ENCODE data around the gene PFDN4. TPM values are rescaled to one million over a fixed set of nuclear protein-coding genes. Genes with fewer than 3 reads are reported as not detected.

Gene PFDN4, protein sequence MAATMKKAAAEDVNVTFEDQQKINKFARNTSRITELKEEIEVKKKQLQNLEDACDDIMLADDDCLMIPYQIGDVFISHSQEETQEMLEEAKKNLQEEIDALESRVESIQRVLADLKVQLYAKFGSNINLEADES
- total RNA-seq, result 10 to 100 TPM; 48.9 to 49.1 TPM

DNA sequence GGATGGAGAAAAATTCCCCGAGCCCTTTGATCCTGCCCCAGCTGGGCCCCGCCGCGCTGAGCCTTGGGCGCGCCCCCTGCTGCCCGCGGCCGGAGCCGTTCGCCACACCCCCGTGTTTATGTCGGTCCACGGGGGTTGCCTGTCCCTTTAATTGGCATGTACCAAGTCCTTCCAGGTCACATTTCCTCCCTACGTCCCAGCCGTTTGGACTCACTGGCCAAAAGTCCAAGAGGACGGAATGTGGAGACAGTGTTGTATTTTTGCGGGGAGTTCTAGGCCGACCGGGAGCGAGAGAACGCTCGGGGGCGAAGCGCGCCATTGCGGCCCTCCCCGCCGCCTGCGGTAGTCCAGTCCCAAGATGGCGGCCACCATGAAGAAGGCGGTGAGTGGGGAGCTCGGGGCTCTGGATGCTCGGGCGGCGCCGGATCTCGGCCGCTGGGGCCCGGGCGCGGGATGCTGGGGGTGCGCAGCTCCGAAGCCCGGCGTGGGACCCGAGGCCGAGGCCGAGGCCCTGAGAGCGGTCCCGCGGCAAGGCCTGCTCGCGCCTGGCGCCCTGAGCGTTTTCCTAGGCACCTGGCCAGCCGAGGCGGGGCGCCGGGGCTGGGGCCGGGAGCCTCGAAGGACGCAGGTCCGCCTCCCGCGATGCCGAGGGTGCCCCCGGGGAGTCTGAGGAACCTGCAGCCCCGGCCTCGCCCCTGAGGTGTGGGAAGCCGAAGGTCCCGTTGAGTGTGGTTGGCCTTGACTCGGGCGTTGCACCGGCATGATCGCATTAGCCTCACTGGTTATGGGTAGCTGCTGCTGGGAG is at the start of gene PFDN4:
Gene PFDN4, plus strand, starts transcription at position 345 of the 805 bp plus-strand sequence. Its CDS starts 14 bp downstream, at position 359.
- no peaks in the 10 kb centered on the region for H3K9me3 Mint-ChIP-seq
- peak within 1 kb of the TSS; percentile 93 to 97 for H3K4me3 Mint-ChIP-seq
- ATAC-seq (replicated peaks in 1 of 2), result peak; percentile 92 to 94
- H3K4me1 Mint-ChIP-seq (ENCODE audit: low read depth), result peaks cover 48% of the 10 kb centered on the region
- no peaks in the 10 kb centered on the region for H3K27me3 Mint-ChIP-seq (ENCODE audit: low read depth)
- H3K36me3 Mint-ChIP-seq (ENCODE audit: insufficient read depth in 2 of 2), result no peaks in the 10 kb centered on the region
- peak within 1 kb of the TSS; percentile 100 for H3K27ac Mint-ChIP-seq
- peak; percentile 85 to 88 for DNase-seq

DNA sequence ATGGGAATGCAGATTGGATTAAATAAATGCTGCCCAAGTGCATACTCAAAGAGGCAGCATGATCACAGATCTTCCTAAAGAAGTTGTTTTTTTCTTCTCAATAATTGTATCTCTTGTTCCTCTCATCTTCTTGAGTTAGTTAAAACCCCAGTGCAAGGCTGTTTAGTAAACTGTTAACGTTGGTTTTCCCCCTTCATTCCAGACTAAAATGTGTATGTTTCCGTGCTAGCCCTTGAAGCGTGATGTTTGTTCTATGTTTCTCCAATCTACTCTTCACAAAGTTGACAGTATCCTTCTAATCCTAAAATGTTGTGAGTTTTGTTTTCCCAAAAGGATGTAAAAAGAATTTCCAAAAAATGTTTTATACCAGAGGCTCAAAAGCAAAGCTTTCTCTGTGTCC is 49.7 kb upstream of the PFDN4 start:
- Mint-ChIP-seq H3K27me3 (ENCODE audit: low read depth) (peaks cover 21% of the 10 kb centered on the region), H3K9me3 (no peaks in the 10 kb centered on the region), H3K27ac (no peak overlapping the region), H3K36me3 (ENCODE audit: insufficient read depth in 2 of 2) (no peaks in the 10 kb centered on the region), H3K4me1 (ENCODE audit: low read depth) (no peaks in the 10 kb centered on the region), H3K4me3 (no peak overlapping the region)
- no peak for ATAC-seq (replicated peaks in 1 of 2)
- DNase-seq, result no peak

DNA sequence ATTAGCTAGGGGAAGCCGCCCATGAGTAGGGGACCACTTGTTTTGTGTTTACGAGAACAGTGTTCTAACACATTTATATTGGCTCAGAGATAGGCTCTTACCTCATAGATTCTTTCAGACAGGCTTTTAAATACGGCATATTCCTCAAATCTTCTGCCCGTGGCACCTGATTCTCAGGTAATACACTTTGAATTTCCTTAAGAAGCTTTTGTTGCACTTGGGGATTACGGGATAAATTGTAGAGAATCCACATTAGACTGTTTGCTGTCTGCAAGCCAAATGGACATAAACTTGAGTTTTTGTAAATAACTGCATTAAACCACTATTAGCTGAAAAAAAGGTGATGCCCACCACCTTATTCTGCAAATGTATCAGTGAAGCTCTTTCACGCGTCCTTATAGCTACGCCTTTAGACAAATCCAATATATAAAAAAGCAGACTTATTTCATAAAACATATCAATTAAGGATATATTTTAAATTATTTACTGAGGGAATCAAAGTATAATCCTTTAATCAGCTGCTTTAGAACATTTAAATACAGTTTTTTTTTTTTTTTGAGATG is 49.0 kb upstream of the PFDN4 start:
- H3K4me1 Mint-ChIP-seq (ENCODE audit: low read depth), result no peaks in the 10 kb centered on the region
- no peak for ATAC-seq (replicated peaks in 1 of 2)
- H3K4me3 Mint-ChIP-seq, result no peak overlapping the region
- H3K27ac Mint-ChIP-seq, result no peak overlapping the region
- H3K27me3 Mint-ChIP-seq (ENCODE audit: low read depth), result peaks cover 21% of the 10 kb centered on the region
- no peak for DNase-seq
- H3K36me3 Mint-ChIP-seq (ENCODE audit: insufficient read depth in 2 of 2), result no peaks in the 10 kb centered on the region
- no peaks in the 10 kb centered on the region for H3K9me3 Mint-ChIP-seq

GRCh38 chr20:54160065-54161007 is 47.6 kb upstream of the PFDN4 start:
- no peaks in the 10 kb centered on the region for H3K9me3 Mint-ChIP-seq
- ATAC-seq (replicated peaks in 1 of 2) (no peak), DNase-seq (no peak)
- H3K4me1 Mint-ChIP-seq (ENCODE audit: low read depth), result no peaks in the 10 kb centered on the region
- no peak overlapping the region for H3K27ac Mint-ChIP-seq
- H3K36me3 Mint-ChIP-seq (ENCODE audit: insufficient read depth in 2 of 2), result no peaks in the 10 kb centered on the region
- H3K27me3 Mint-ChIP-seq (ENCODE audit: low read depth), result peaks cover 21% of the 10 kb centered on the region
- H3K4me3 Mint-ChIP-seq, result no peak overlapping the region

GRCh38 chr20:54161008-54161820 is 46.7 kb upstream of the PFDN4 start:
- no peaks in the 10 kb centered on the region for H3K4me1 Mint-ChIP-seq (ENCODE audit: low read depth)
- no peaks in the 10 kb centered on the region for H3K36me3 Mint-ChIP-seq (ENCODE audit: insufficient read depth in 2 of 2)
- H3K27ac Mint-ChIP-seq, result no peak overlapping the region
- H3K4me3 Mint-ChIP-seq, result no peak overlapping the region
- DNase-seq (no peak), ATAC-seq (replicated peaks in 1 of 2) (no peak)
- H3K9me3 Mint-ChIP-seq, result no peaks in the 10 kb centered on the region
- H3K27me3 Mint-ChIP-seq (ENCODE audit: low read depth), result peaks cover 29% of the 10 kb centered on the region

- no peaks in the 10 kb centered on the region for H3K4me1 Mint-ChIP-seq (ENCODE audit: low read depth)
- H3K36me3 Mint-ChIP-seq (ENCODE audit: insufficient read depth in 2 of 2), result no peaks in the 10 kb centered on the region
- no peak for ATAC-seq (replicated peaks in 1 of 2)
- no peak overlapping the region for H3K27ac Mint-ChIP-seq
- peaks cover 33% of the 10 kb centered on the region for H3K27me3 Mint-ChIP-seq (ENCODE audit: low read depth)
- DNase-seq, result no peak
- no peak overlapping the region for H3K4me3 Mint-ChIP-seq
- H3K9me3 Mint-ChIP-seq, result no peaks in the 10 kb centered on the region
Measured at GRCh38 chr20:54161821-54162149, 46.1 kb upstream of the PFDN4 start.

GRCh38 chr20:54162378-54163009 is 45.4 kb upstream of the PFDN4 start:
- ATAC-seq (replicated peaks in 1 of 2) (no peak), DNase-seq (no peak)
- Mint-ChIP-seq H3K9me3 (no peaks in the 10 kb centered on the region), H3K27ac (no peak overlapping the region), H3K36me3 (ENCODE audit: insufficient read depth in 2 of 2) (no peaks in the 10 kb centered on the region), H3K4me3 (no peak overlapping the region), H3K27me3 (ENCODE audit: low read depth) (peaks cover 33% of the 10 kb centered on the region), H3K4me1 (ENCODE audit: low read depth) (no peaks in the 10 kb centered on the region)

GRCh38 chr20:54163402-54163801 is 44.5 kb upstream of the PFDN4 start:
- no peak overlapping the region for H3K27ac Mint-ChIP-seq
- H3K27me3 Mint-ChIP-seq (ENCODE audit: low read depth), result peaks cover 36% of the 10 kb centered on the region
- no peak overlapping the region for H3K4me3 Mint-ChIP-seq
- no peaks in the 10 kb centered on the region for H3K9me3 Mint-ChIP-seq
- no peaks in the 10 kb centered on the region for H3K36me3 Mint-ChIP-seq (ENCODE audit: insufficient read depth in 2 of 2)
- H3K4me1 Mint-ChIP-seq (ENCODE audit: low read depth), result no peaks in the 10 kb centered on the region
- ATAC-seq (replicated peaks in 1 of 2) (no peak), DNase-seq (no peak)

DNA sequence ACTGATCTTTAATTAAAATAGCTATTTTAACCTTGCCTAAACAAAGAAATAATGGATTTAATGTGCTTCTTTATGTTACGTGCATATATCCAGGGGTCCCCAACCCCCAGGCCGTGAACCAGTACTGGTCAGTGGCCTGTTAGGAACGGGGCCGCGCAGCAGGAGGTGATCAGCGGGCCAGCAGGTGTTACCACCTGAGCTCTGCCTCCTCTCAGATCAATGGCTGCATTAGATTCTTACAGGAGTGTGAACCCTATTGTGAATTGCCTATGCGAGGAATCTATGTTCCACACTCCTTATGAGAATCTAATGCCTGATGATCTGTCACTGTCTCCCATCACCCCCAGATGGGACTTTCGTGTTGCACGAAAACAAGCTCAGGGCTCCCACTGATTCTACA is 42.9 kb upstream of the PFDN4 start:
- DNase-seq, result no peak
- no peaks in the 10 kb centered on the region for H3K9me3 Mint-ChIP-seq
- no peak for ATAC-seq (replicated peaks in 1 of 2)
- no peaks in the 10 kb centered on the region for H3K4me1 Mint-ChIP-seq (ENCODE audit: low read depth)
- no peaks in the 10 kb centered on the region for H3K36me3 Mint-ChIP-seq (ENCODE audit: insufficient read depth in 2 of 2)
- no peak overlapping the region for H3K4me3 Mint-ChIP-seq
- peaks cover 48% of the 10 kb centered on the region for H3K27me3 Mint-ChIP-seq (ENCODE audit: low read depth)
- H3K27ac Mint-ChIP-seq, result no peak overlapping the region

GRCh38 chr20:54165803-54166202 is 42.1 kb upstream of the PFDN4 start:
- peaks cover 52% of the 10 kb centered on the region for H3K27me3 Mint-ChIP-seq (ENCODE audit: low read depth)
- H3K4me1 Mint-ChIP-seq (ENCODE audit: low read depth), result no peaks in the 10 kb centered on the region
- no peaks in the 10 kb centered on the region for H3K9me3 Mint-ChIP-seq
- H3K4me3 Mint-ChIP-seq, result no peak overlapping the region
- ATAC-seq (replicated peaks in 1 of 2) (no peak), DNase-seq (no peak)
- H3K36me3 Mint-ChIP-seq (ENCODE audit: insufficient read depth in 2 of 2), result no peaks in the 10 kb centered on the region
- no peak overlapping the region for H3K27ac Mint-ChIP-seq

GRCh38 chr20:54166987-54167662 is 40.8 kb upstream of the PFDN4 start:
- DNase-seq (no peak), ATAC-seq (replicated peaks in 1 of 2) (no peak)
- Mint-ChIP-seq H3K9me3 (no peaks in the 10 kb centered on the region), H3K4me1 (ENCODE audit: low read depth) (no peaks in the 10 kb centered on the region), H3K27ac (no peak overlapping the region), H3K36me3 (ENCODE audit: insufficient read depth in 2 of 2) (no peaks in the 10 kb centered on the region), H3K27me3 (ENCODE audit: low read depth) (peaks cover 54% of the 10 kb centered on the region), H3K4me3 (no peak overlapping the region)

Measured in activated T-cell treated with anti-CD3 and anti-CD28 coated beads, Interleukin-2, amount 50 U/mL, for 72 hours (primary cell).